Measurements from ENCODE around the gene GJB5.
"Not testable (repeated sequence)": the region's sequence is repeated elsewhere in the genome, so short reads cannot be mapped to it uniquely, and the experiment has no call there.

GJB5 gene

DNA sequence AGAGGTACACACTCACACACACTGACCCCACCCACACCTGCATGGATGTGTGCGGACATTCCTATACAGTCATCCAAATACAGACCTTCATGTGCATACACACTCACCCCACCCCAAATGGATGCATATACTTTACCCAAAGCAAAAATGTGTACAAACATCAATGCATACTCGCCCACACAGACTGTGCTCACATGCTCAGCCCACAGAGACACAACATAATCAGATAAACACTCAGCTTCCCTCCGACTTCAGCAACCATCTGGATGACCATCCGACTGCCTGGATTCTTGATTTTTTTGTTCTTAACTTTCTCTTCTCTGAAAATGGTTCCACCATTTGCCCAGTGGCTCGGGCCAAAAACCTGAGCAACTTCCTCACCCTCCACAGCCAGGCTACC is 24.4 kb upstream of the GJB5 start:
- TF ChIP-seq, protein P1, sequence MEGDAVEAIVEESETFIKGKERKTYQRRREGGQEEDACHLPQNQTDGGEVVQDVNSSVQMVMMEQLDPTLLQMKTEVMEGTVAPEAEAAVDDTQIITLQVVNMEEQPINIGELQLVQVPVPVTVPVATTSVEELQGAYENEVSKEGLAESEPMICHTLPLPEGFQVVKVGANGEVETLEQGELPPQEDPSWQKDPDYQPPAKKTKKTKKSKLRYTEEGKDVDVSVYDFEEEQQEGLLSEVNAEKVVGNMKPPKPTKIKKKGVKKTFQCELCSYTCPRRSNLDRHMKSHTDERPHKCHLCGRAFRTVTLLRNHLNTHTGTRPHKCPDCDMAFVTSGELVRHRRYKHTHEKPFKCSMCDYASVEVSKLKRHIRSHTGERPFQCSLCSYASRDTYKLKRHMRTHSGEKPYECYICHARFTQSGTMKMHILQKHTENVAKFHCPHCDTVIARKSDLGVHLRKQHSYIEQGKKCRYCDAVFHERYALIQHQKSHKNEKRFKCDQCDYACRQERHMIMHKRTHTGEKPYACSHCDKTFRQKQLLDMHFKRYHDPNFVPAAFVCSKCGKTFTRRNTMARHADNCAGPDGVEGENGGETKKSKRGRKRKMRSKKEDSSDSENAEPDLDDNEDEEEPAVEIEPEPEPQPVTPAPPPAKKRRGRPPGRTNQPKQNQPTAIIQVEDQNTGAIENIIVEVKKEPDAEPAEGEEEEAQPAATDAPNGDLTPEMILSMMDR (IDR thresholded peaks at IDR 0.05; ENCODE audit: insufficient read depth, missing control alignments), result no peak
- no peak for DNase-seq (ENCODE audit: insufficient read length, low spot score)
- FAIRE-seq, result no peak

DNA sequence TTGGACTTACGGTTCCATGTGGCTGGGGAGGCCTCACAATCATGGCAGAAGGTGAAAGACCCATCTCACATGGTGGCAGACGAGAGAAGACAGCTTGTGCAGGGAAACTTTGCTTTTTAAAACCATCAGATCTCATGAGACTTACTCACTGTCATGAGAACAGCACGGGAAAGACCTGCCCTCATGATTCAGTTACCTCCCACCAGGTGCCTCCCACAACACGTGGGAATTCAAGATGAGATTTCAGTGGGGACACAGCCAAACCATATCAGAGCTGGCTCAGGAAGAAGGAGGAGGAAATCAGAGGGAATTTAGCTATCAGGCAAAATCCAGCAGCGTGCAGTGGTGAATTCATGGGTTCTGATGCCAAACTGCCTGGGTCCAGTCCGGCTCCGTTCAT is 22.0 kb upstream of the GJB5 start:
- not testable (repeated sequence) for FAIRE-seq; DNase-seq (ENCODE audit: insufficient read length, low spot score)

DNA sequence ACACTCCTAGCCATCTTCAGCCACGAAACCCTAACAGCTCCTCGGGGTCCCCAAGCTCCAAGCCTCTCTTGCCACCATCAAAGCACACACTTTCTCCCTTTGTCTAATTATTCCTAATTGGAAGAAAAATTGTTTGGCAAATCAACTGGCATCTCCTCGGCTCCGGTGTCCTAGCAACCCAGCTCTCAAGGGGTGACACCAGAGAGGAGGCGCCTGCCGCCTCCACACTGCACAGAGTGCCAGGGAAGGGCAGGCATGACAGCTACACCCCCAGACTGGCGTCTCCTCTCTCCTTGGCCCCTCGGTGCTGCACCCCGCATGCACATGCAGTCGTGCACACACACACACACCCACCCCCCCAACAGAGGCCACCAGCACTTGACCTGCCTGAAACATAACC is 18.2 kb upstream of the GJB5 start:
- TF ChIP-seq, protein P1 (IDR thresholded peaks at IDR 0.05; ENCODE audit: insufficient read depth, missing control alignments), result no peak
- no peak for FAIRE-seq
- DNase-seq (ENCODE audit: insufficient read length, low spot score), result no peak

DNA sequence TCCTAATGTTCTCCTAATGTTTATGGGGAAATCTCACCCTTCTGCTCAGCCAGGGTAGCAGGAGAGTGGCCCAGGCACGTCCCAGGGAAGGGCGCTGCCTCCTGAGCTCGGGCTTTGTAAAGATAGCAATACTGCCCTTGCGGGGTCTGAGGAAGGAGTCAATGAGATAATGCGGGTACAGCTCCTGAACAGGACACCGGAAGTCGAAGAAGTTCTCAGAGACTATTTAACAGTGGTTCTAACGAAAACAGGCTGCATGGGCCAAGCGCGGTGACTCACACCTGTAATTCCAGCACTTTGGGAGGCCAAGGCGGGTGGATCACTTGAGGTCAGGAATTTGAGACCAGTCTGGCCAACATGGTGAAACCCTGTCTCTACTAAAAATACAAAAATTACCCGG is 17.6 kb upstream of the GJB5 start:
- FAIRE-seq; DNase-seq (ENCODE audit: insufficient read length, low spot score): not testable (repeated sequence)

DNA sequence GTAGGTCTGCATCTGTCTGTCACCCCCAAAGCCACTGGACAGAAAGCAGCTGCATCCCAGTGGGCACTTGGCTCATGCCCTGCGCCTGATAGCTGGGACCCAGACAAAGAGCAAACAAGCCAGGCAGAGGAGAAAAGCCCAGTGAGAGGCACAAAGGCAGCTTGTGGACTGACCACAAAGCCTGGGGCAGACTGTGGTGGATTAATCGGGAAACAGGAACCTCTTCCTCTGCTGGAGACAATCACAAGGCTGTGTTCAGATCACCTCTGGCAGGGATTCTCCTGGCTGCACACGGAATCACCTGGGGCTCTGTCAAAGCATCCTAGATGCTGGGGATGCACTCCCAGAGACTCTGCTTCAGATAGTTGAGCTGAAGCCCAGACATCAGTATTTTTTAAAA is 15.2 kb upstream of the GJB5 start:
- DNase-seq (ENCODE audit: insufficient read length, low spot score), result no peak
- no peak for FAIRE-seq
- TF ChIP-seq, protein P1 (IDR thresholded peaks at IDR 0.05; ENCODE audit: insufficient read depth, missing control alignments), result no peak

DNA sequence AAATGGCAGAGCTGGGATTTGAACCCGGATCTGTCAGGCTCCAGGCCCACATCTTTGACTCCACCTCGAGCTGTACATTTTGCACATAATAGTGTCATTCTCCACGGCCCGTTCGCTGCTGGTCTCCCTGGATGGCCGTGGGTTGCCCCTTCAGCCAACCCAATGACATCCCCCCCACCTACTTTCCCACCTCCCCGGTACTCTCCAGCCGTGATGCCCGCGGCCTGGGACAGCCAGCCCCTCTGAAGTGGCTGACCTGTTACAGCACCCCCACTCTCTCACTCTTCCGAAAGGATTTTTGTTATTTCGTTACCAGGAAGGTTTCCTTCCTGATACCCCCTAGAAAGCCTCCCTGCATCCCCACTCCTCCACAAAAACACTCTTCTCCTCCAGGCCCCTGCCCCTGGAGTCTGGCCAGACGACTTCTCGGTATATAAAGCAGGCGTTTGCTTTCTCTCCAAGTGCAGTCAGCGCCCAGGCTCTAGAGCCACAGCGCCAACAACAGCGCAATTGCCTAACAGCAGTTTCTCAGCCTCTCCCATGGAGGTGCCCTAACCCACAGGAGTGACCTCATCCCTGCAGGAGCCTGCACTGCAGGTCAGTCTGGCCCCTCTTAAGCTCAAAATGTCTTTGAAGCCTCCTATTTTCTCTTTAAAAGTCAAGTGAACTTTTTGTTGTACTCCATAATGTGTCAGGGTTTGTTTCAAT is 14.5 kb upstream of the GJB5 start:
- no peak for FAIRE-seq
- no peak for DNase-seq (ENCODE audit: insufficient read length, low spot score)
- TF ChIP-seq, protein P1 (IDR thresholded peaks at IDR 0.05; ENCODE audit: insufficient read depth, missing control alignments), result no peak

DNA sequence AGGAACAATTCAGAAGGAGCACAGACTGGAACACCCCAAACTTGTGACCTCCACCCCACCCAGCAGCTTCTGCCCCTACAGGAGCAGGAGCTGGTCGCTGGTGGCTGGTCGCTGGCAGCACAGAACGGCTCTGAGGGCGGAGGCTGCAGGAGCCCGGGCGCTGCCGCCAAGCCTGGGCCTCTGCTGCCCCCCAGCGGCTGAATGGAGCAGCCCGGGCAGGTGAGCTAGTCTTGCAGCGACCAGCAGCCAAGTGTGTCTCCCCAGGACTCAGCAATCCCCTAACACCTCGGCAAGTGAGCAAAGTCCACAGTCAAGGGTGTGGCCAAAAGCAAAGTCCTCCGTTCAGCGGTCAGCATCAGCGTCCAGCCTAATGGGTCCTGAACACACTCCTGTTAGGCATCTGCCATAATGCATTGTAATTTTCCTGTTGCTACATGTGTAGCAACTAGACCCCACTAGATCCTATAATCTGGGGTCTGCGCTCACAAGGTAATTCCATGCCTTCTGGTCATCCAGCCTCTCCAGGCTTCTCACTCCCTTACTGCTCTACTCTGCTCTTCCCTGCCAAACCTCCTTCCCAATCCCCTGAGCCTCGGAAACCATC is 12.1 kb upstream of the GJB5 start:
- no peak for FAIRE-seq
- TF ChIP-seq, protein P1 (IDR thresholded peaks at IDR 0.05; ENCODE audit: insufficient read depth, missing control alignments), result peak; percentile 79
- DNase-seq (ENCODE audit: insufficient read length, low spot score), result peak; percentile 81

DNA sequence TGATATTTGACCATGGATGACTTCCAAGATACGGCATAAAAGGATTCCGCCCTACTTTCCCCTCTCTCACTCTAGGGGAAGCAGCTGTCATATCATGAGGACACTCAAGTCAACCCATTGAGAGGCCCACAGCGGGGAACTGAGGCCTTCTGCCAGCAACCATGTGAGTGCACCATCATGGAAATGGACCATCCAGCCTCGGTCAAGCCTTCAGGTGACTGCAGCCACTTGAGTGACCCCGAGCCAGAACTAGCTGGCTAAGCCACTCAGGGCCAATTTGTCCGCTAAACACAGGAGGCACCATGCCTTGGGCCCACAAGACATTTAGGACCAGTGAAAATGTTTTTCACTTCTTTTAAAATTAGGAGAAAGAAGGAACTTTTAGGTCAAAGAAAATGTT is 11.1 kb upstream of the GJB5 start:
- DNase-seq (ENCODE audit: insufficient read length, low spot score) (no peak), FAIRE-seq (no peak)
- TF ChIP-seq, protein P1 (IDR thresholded peaks at IDR 0.05; ENCODE audit: insufficient read depth, missing control alignments), result no peak

All from D721Med (cell line).